K562 (cell line): ENCODE data around the gene KRT81.

Experiments used
- BACH1 ChIP-seq: fragments of 200-800 bp; sonication (Bioruptor generic); IDR thresholded peaks from 2 replicates; pipeline ENCODE4 v1.6.1; 2016; ENCODE audit warnings: missing genetic modification characterization, missing compliant biosample characterization
- BDP1 ChIP-seq: IDR thresholded peaks from 3 replicates; pipeline ENCODE4 v1.6.1; 2011; ENCODE audit not compliant: insufficient read length, insufficient read depth
- BRCA1 ChIP-seq, 2 experiments: fragments of 450-650 bp in 1 of 2; sonication (generic) in 1 of 2; formaldehyde crosslinking in 1 of 2; IDR thresholded peaks; 2 replicates each; pipeline versions ENCODE4 v1.5.0 to v1.6.1; 2017 to 2020; ENCODE audit warnings: mild to moderate bottlenecking in 1 of 2, missing genetic modification reagents in 1 of 2
- CREB1 ChIP-seq, 2 experiments: sonication (generic) in 1 of 2; formaldehyde crosslinking in 1 of 2; IDR thresholded peaks; 2 replicates each; pipeline versions ENCODE4 v1.6.1 to v1.8.0; 2012 to 2022; ENCODE audit warnings: inconsistent platforms in 1 of 2, mild to moderate bottlenecking in 1 of 2, missing genetic modification reagents in 1 of 2, moderate library complexity in 1 of 2
- HMG20B ChIP-seq: fragments of 250-450 bp; sonication (Bioruptor Pico); IDR thresholded peaks from 2 replicates; pipeline ENCODE4 v1.5.0; 2021; ENCODE audit warnings: mild to moderate bottlenecking
- POLR2A ChIP-seq: fragments of 450-650 bp; conservative IDR thresholded peaks from 2 replicates; pipeline ENCODE4 v1.6.1; 2016
- POLR2AphosphoS5 ChIP-seq: IDR thresholded peaks from 2 replicates; pipeline ENCODE4 v1.6.1; 2011; ENCODE audit warnings: mild to moderate bottlenecking, low read depth, low read length, moderate library complexity; ENCODE audit not compliant: control insufficient read depth, insufficient read depth
- SIN3A ChIP-seq, 2 experiments: fragments of 150-350 bp in 1 of 2; IDR thresholded peaks; 2 replicates each; pipeline ENCODE4 v1.6.1; 2011 to 2016; ENCODE audit warnings: borderline replicate concordance in 2 of 2, low read depth in 2 of 2, low read length in 2 of 2, mild to moderate bottlenecking in 2 of 2, moderate library complexity in 2 of 2; ENCODE audit not compliant: control insufficient read depth in 1 of 2
- SP2 ChIP-seq: IDR thresholded peaks from 2 replicates; pipeline ENCODE4 v1.6.1; 2011; ENCODE audit warnings: mild to moderate bottlenecking, low read depth, low read length, moderate library complexity; ENCODE audit not compliant: poor library complexity, severe bottlenecking; ENCODE audit errors: extremely low read depth
- ZNF133 ChIP-seq: fragments of 250-450 bp; sonication (Bioruptor Pico); IDR thresholded peaks from 2 replicates; pipeline ENCODE4 v1.4.0; 2020; ENCODE audit warnings: mild to moderate bottlenecking
- ZNF134 ChIP-seq: fragments of 250-450 bp; sonication (Bioruptor Pico); conservative IDR thresholded peaks from 2 replicates; pipeline ENCODE4 v1.4.0; 2020
- ZNF239 ChIP-seq: fragments of 250-450 bp; sonication (Bioruptor Pico); IDR thresholded peaks from 2 replicates; pipeline ENCODE4 v1.4.0; 2020; ENCODE audit warnings: mild to moderate bottlenecking
- ZNF280B ChIP-seq: fragments of 250-450 bp; sonication (Bioruptor Pico); IDR thresholded peaks from 2 replicates; pipeline ENCODE4 v1.5.1; 2021; ENCODE audit warnings: mild to moderate bottlenecking
- ZNF408 ChIP-seq: fragments of 250-450 bp; sonication (Bioruptor Pico); IDR thresholded peaks from 2 replicates; pipeline ENCODE4 v1.4.0; 2020; ENCODE audit warnings: low read depth, mild to moderate bottlenecking, moderate library complexity

DNA sequence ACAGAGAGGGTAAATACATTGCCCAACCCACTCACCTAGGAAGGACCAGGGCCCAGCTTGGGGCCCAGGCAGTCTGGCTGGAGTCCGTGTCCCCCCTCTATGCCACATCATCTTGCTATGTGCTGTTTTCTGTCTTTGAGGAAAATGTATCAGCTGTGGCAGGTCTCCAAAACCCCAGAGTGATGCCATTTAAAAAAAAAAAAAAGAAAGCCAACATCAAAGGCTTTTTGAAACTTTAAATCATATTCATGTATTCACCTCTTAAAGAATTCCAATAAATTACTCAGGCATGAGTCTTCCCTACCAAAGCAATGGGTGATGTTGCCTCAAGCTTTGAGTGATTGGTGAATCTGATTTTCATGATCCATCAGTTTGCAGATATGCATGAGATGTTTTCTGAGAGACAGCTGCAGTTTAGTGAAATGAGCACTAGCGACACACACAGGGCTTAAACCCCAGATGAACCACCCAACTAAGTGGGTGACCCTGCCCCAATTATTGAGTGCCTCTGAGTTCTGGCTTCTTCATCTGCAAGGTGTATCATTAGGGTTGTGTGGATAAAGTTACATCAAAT is 6.1 kb downstream of the KRT81 start:
- no peak for TF ChIP-seq ZNF280B (CRISPR knock-in tag)
- TF ChIP-seq HMG20B (CRISPR knock-in tag) = no peak
- TF ChIP-seq POLR2AphosphoS5 = no peak
- no peak for TF ChIP-seq ZNF408 (CRISPR knock-in tag)
- no peak for TF ChIP-seq SP2
- TF ChIP-seq ZNF133 (CRISPR knock-in tag) = no peak
- no peak for TF ChIP-seq BDP1
- TF ChIP-seq CREB1 (IDR thresholded peaks at IDR 0.05) = no peak
- TF ChIP-seq CREB1 (CRISPR knock-in tag; IDR thresholded peaks at IDR 0.05) = no peak
- TF ChIP-seq ZNF134 (CRISPR knock-in tag) = no peak
- no peak for TF ChIP-seq SIN3A (IDR thresholded peaks at IDR 0.05; ENCODE audit: borderline replicate concordance in 2 of 2, control insufficient read depth in 1 of 2, low read depth in 2 of 2, low read length in 2 of 2)
- TF ChIP-seq BACH1 (tag) = no peak
- no peak for TF ChIP-seq BRCA1 (IDR thresholded peaks at IDR 0.05)
- no peak for TF ChIP-seq BRCA1 (CRISPR knock-in tag; IDR thresholded peaks at IDR 0.05)
- TF ChIP-seq ZNF239 (CRISPR knock-in tag) = no peak
- TF ChIP-seq POLR2A = no peak
